ENCODE measurements around the gene LRFN4. TPM values are rescaled to one million over a fixed set of nuclear protein-coding genes. Genes with fewer than 3 reads are reported as not detected.

Gene LRFN4
- polyA plus RNA-seq, 3 donors = 1.0 to 7.7 (median 1.7) TPM

- Mint-ChIP-seq H3K4me1 (peaks cover 2% of the 10 kb centered on the region), H3K9me3 (no peaks in the 10 kb centered on the region), H3K4me3 (no peak overlapping the region), H3K27ac (no peak overlapping the region), H3K27me3 (ENCODE audit: low read depth in 3 of 3) (no peaks in the 10 kb centered on the region), H3K36me3 (no peaks in the 10 kb centered on the region)
- 91% methylated on average over 10 of the region's 11 CpGs for WGBS (ENCODE audit: insufficient coverage)
- DNase-seq = no peak
- TF ChIP-seq, protein P1, sequence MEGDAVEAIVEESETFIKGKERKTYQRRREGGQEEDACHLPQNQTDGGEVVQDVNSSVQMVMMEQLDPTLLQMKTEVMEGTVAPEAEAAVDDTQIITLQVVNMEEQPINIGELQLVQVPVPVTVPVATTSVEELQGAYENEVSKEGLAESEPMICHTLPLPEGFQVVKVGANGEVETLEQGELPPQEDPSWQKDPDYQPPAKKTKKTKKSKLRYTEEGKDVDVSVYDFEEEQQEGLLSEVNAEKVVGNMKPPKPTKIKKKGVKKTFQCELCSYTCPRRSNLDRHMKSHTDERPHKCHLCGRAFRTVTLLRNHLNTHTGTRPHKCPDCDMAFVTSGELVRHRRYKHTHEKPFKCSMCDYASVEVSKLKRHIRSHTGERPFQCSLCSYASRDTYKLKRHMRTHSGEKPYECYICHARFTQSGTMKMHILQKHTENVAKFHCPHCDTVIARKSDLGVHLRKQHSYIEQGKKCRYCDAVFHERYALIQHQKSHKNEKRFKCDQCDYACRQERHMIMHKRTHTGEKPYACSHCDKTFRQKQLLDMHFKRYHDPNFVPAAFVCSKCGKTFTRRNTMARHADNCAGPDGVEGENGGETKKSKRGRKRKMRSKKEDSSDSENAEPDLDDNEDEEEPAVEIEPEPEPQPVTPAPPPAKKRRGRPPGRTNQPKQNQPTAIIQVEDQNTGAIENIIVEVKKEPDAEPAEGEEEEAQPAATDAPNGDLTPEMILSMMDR (IDR thresholded peaks at IDR 0.05) = no peak
- H4K20me1 ChIP-seq (ENCODE audit: insufficient read depth, low read length) = no peaks in the 10 kb centered on the region
- peaks cover 2% of the 10 kb centered on the region in 2 donors for H3K4me1 ChIP-seq (ENCODE audit: control insufficient read depth in 1 of 2, insufficient read depth in 2 of 2, low read length in 2 of 2)
- intact Hi-C loops (cut with micrococcal nuclease) = no loop called here
- no peaks in the 10 kb centered on the region for H3K36me3 ChIP-seq (replicated peaks in 1 of 2; ENCODE audit: control insufficient read depth in 1 of 2, insufficient read depth in 2 of 2, low read length in 2 of 2)
- H3K9ac ChIP-seq (ENCODE audit: insufficient read depth, low read length, poor library complexity, severe bottlenecking) = no peak overlapping the region
- H3K27me3 ChIP-seq (ENCODE audit: control insufficient read depth in 2 of 2, insufficient read depth in 2 of 2, low read length in 2 of 2) = no peaks in the 10 kb centered on the region
- no peak overlapping the region for H3K27ac ChIP-seq (ENCODE audit: low read depth in 1 of 2, low read length in 2 of 2)
- no peak overlapping the region for H3K4me3 ChIP-seq (replicated peaks in 1 of 3; ENCODE audit: low read depth in 2 of 3, low read length in 3 of 3)
- H3K4me2 ChIP-seq (replicated peaks; ENCODE audit: extremely low read depth, low read length, poor library complexity, severe bottlenecking) = no peak overlapping the region
- H2AFZ ChIP-seq (ENCODE audit: insufficient read depth, low read depth, low read length, poor library complexity, severe bottlenecking) = no peak overlapping the region
- no peaks in the 10 kb centered on the region for H3K9me3 ChIP-seq (replicated peaks in 1 of 2; ENCODE audit: control insufficient read depth in 1 of 2, insufficient read depth in 1 of 2, low read length in 2 of 2)
- peaks cover 3% of the 10 kb centered on the region for H3K79me2 ChIP-seq (ENCODE audit: insufficient read depth, low read length)
Observed at GRCh38 chr11:66862559-66863037, 5.7 kb downstream of the LRFN4 start.

DNA sequence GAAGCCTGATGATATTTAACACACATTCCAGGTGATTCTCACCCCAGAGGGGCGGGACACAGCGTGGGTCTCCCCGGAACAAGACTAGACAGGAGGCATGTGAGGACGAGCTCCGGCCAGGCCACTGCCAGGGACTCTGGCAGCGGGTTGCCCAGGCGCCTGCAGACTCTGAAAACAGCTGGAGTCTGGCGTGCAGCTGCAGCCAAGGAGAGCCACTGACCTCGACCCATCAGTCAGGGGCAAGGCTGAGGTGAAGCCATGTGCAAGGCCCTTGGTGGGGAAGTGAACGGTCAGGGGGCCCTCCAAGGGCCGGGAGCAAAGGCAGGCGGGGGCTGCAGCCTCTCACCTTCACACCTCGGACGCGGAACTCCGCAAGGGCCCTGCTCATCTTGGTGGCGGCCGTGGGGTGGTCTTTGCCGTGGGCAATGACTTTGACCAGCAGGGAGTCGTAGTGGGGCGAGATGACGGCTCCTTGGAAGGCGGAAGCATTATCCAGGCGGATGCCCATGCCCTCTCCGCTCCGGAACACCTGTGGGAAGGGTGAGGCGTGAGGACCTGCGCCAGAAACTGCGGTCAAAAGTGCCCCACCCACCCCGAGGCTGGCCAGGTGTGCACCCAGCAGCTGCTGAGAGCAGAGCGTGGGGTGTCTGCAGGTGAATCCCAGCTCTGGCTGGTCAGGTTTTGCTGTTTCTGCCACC lies 6.7 kb downstream of the LRFN4 start:
- Mint-ChIP-seq H3K27me3 (ENCODE audit: low read depth in 3 of 3) (no peaks in the 10 kb centered on the region), H3K4me3 (no peak overlapping the region), H3K36me3 (no peaks in the 10 kb centered on the region), H3K9me3 (peaks cover 0 to under 1% (median 0%) of the 10 kb centered on the region in 7 donors), H3K27ac (peak overlapping the region in 1 of 7 donors; percentile 33), H3K4me1 (peaks cover 3% of the 10 kb centered on the region)
- Histone ChIP-seq H3K9me3 (replicated peaks in 1 of 2; ENCODE audit: control insufficient read depth in 1 of 2, insufficient read depth in 1 of 2, low read length in 2 of 2) (no peaks in the 10 kb centered on the region), H3K27ac (ENCODE audit: low read depth in 1 of 2, low read length in 2 of 2) (no peak overlapping the region), H3K4me2 (replicated peaks; ENCODE audit: extremely low read depth, low read length, poor library complexity, severe bottlenecking) (no peak overlapping the region), H3K4me3 (replicated peaks in 1 of 3; ENCODE audit: low read depth in 2 of 3, low read length in 3 of 3) (no peak overlapping the region), H3K9ac (ENCODE audit: insufficient read depth, low read length, poor library complexity, severe bottlenecking) (no peak overlapping the region), H3K36me3 (replicated peaks in 1 of 2; ENCODE audit: control insufficient read depth in 1 of 2, insufficient read depth in 2 of 2, low read length in 2 of 2) (no peaks in the 10 kb centered on the region), H3K79me2 (ENCODE audit: insufficient read depth, low read length) (peaks cover 1% of the 10 kb centered on the region), H3K27me3 (ENCODE audit: control insufficient read depth in 2 of 2, insufficient read depth in 2 of 2, low read length in 2 of 2) (no peaks in the 10 kb centered on the region), H4K20me1 (ENCODE audit: insufficient read depth, low read length) (no peaks in the 10 kb centered on the region), H3K4me1 (ENCODE audit: control insufficient read depth in 1 of 2, insufficient read depth in 2 of 2, low read length in 2 of 2) (no peaks in the 10 kb centered on the region), H2AFZ (ENCODE audit: insufficient read depth, low read depth, low read length, poor library complexity, severe bottlenecking) (no peak overlapping the region)
- WGBS (ENCODE audit: insufficient coverage) = 92% methylated on average over 26 of the region's 31 CpGs
- no peak for DNase-seq
- TF ChIP-seq, protein P1 (IDR thresholded peaks at IDR 0.05) = no peak
- intact Hi-C loops (cut with micrococcal nuclease) = no loop called here
